Loucy (cell line): ENCODE data around the gene EPN2.
"Not testable (repeated sequence)": the region's sequence is repeated elsewhere in the genome, so short reads cannot be mapped to it uniquely, and the experiment has no call there.

ENCODE experiments used
- EZH2phosphoT487 ChIP-seq: fragments of 200-600 bp; IDR thresholded peaks from 2 replicates; pipeline ENCODE4 v1.6.1; 2018; ENCODE audit warnings: antibody characterized with exemption, mild to moderate bottlenecking, moderate library complexity, borderline replicate concordance
- TF ChIP-seq, protein P1 (sequence below): fragments of 200-600 bp; sonication (generic); conservative IDR thresholded peaks from 2 replicates; pipeline ENCODE4 v1.5.1; 2014; ENCODE audit warnings: mild to moderate bottlenecking, antibody characterized with exemption, low read length

DNA sequence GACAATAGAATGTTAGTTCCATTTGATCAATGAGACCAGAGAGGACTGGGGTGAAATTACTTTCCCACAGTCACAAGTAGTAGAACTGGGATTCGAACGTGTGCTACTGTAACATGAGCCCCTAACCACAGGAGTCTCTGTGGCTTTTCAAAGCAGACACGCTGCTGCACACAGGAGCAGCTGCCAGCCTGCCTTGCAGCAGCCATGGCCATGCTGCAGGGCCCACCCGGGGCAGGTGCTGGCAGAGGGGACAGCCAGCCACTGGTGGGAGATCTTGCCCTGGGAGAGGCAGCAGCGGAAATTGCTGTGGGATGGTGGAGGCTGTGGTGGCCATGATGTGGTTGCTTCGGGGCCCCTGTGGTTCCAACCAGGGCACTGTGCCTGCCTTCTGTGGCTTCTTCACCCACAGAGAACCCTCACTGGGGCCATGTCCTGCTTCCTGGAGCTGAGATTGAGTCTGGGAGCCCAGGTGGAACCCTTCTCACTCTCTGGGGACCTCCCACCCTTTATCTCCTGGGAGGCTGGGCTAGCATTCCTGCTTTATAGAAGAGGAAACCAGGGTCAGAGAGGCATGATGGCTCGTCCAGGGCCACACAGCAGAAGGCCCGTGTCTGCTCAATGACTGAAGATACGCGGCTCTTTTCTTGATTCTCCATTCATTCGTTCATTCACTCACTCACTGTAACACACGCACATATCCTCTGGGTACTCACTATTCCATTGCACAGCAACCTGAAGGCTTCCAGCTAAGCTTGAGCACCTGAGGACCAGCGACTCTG, 20.8 kb upstream of the EPN2 start:
- not testable (repeated sequence) for TF ChIP-seq EZH2phosphoT487
- TF ChIP-seq, protein P1, sequence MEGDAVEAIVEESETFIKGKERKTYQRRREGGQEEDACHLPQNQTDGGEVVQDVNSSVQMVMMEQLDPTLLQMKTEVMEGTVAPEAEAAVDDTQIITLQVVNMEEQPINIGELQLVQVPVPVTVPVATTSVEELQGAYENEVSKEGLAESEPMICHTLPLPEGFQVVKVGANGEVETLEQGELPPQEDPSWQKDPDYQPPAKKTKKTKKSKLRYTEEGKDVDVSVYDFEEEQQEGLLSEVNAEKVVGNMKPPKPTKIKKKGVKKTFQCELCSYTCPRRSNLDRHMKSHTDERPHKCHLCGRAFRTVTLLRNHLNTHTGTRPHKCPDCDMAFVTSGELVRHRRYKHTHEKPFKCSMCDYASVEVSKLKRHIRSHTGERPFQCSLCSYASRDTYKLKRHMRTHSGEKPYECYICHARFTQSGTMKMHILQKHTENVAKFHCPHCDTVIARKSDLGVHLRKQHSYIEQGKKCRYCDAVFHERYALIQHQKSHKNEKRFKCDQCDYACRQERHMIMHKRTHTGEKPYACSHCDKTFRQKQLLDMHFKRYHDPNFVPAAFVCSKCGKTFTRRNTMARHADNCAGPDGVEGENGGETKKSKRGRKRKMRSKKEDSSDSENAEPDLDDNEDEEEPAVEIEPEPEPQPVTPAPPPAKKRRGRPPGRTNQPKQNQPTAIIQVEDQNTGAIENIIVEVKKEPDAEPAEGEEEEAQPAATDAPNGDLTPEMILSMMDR, result not testable (repeated sequence)
